ENCODE data around the gene CDK5RAP2.

CDK5RAP2 gene

GRCh38 chr9:120567874-120568273 is 12.1 kb downstream of the CDK5RAP2 start:
- no peaks in the 10 kb centered on the region for H3K4me1 ChIP-seq (ENCODE audit: control insufficient read depth in 2 of 2, insufficient read depth in 2 of 2, low read length in 2 of 2)

DNA sequence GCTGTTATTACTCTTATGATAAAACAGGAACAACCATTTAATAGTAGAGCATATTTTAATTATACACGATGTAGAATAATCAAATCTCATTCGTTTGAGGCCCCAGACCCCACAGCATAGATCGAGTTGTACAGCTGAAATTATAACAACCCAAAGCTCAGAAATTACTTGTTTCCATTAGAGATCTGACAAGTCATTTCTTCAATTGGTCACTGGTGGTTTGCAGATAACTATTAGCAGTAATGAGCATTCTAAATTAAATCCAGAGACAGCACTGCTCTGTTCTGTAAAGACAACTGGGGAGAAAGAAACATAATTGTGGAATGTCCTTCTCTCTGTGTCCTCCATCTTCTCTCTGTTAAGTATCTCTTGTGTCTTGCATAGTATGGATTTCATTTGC is 12.9 kb downstream of the CDK5RAP2 start:
- H3K27ac ChIP-seq (ENCODE audit: low read depth in 2 of 2, low read length in 2 of 2) = no peak overlapping the region
- no peaks in the 10 kb centered on the region for H3K4me1 ChIP-seq (ENCODE audit: control insufficient read depth in 2 of 2, insufficient read depth in 2 of 2, low read length in 2 of 2)
- H3K36me3 ChIP-seq (ENCODE audit: control insufficient read depth in 2 of 2, insufficient read depth in 2 of 2, low read length in 2 of 2) = peaks cover 36 to 54% of the 10 kb centered on the region in 2 donors
- no peak overlapping the region for H3K9ac ChIP-seq (ENCODE audit: low read depth in 1 of 2, low read length in 2 of 2)
- H3K4me3 ChIP-seq (ENCODE audit: low read length in 2 of 2) = no peak overlapping the region
- no peaks in the 10 kb centered on the region for H3K27me3 ChIP-seq (ENCODE audit: control insufficient read depth in 2 of 2, insufficient read depth in 2 of 2, low read length in 2 of 2)
- no peaks in the 10 kb centered on the region for H3K9me3 ChIP-seq (ENCODE audit: control insufficient read depth in 2 of 2, low read length in 2 of 2)

More at GRCh38 chr9:120567874-120568273, 12.1 kb downstream of the CDK5RAP2 start:
- H3K9me3 ChIP-seq (ENCODE audit: control insufficient read depth in 2 of 2, low read length in 2 of 2) = no peaks in the 10 kb centered on the region
- H3K9ac ChIP-seq (ENCODE audit: low read depth in 1 of 2, low read length in 2 of 2) = no peak overlapping the region
- no peak overlapping the region for H3K27ac ChIP-seq (ENCODE audit: low read depth in 2 of 2, low read length in 2 of 2)
- H3K27me3 ChIP-seq (ENCODE audit: control insufficient read depth in 2 of 2, insufficient read depth in 2 of 2, low read length in 2 of 2) = no peaks in the 10 kb centered on the region
- no peak overlapping the region for H3K4me3 ChIP-seq (ENCODE audit: low read length in 2 of 2)
- H3K36me3 ChIP-seq (ENCODE audit: control insufficient read depth in 2 of 2, insufficient read depth in 2 of 2, low read length in 2 of 2) = peaks cover 36 to 55% of the 10 kb centered on the region in 2 donors

DNA sequence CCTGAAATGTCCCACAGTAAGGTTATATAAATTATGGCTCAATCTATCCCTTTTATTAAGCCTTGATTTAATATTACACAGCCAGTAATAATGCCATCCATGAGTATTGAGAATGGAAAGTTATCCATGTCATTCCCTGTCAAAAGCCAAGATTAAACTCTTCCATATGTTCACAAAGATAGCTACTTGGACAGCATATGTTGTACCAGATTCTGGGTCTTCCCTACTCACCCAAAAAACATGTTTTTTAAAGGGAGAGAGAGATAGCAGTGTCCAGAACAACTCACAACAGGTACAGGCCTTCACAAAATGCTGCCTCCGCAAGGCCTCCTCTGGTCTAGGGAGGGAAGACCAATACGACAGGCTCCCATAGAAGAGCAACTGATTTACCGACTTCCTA is 15.4 kb downstream of the CDK5RAP2 start:
- Histone ChIP-seq H3K9me3 (ENCODE audit: control insufficient read depth in 2 of 2, low read length in 2 of 2) (no peaks in the 10 kb centered on the region), H3K27me3 (ENCODE audit: control insufficient read depth in 2 of 2, insufficient read depth in 2 of 2, low read length in 2 of 2) (no peaks in the 10 kb centered on the region), H3K9ac (ENCODE audit: low read depth in 1 of 2, low read length in 2 of 2) (no peak overlapping the region), H3K4me3 (ENCODE audit: low read length in 2 of 2) (no peak overlapping the region), H3K4me1 (ENCODE audit: control insufficient read depth in 2 of 2, insufficient read depth in 2 of 2, low read length in 2 of 2) (no peaks in the 10 kb centered on the region), H3K36me3 (ENCODE audit: control insufficient read depth in 2 of 2, insufficient read depth in 2 of 2, low read length in 2 of 2) (peaks cover 22 to 33% of the 10 kb centered on the region in 2 donors), H3K27ac (ENCODE audit: low read depth in 2 of 2, low read length in 2 of 2) (no peak overlapping the region)

GRCh38 chr9:120562861-120563443 is 17.0 kb downstream of the CDK5RAP2 start:
- Histone ChIP-seq H3K9me3 (ENCODE audit: control insufficient read depth in 2 of 2, low read length in 2 of 2) (no peaks in the 10 kb centered on the region), H3K4me3 (ENCODE audit: low read length in 2 of 2) (no peak overlapping the region), H3K9ac (ENCODE audit: low read depth in 1 of 2, low read length in 2 of 2) (no peak overlapping the region), H3K36me3 (ENCODE audit: control insufficient read depth in 2 of 2, insufficient read depth in 2 of 2, low read length in 2 of 2) (peaks cover 12 to 19% of the 10 kb centered on the region in 2 donors), H3K27me3 (ENCODE audit: control insufficient read depth in 2 of 2, insufficient read depth in 2 of 2, low read length in 2 of 2) (no peaks in the 10 kb centered on the region), H3K4me1 (ENCODE audit: control insufficient read depth in 2 of 2, insufficient read depth in 2 of 2, low read length in 2 of 2) (no peaks in the 10 kb centered on the region), H3K27ac (ENCODE audit: low read depth in 2 of 2, low read length in 2 of 2) (no peak overlapping the region)

- Histone ChIP-seq H3K27ac (ENCODE audit: low read depth in 2 of 2, low read length in 2 of 2) (no peak overlapping the region), H3K9me3 (ENCODE audit: control insufficient read depth in 2 of 2, low read length in 2 of 2) (no peaks in the 10 kb centered on the region), H3K4me1 (ENCODE audit: control insufficient read depth in 2 of 2, insufficient read depth in 2 of 2, low read length in 2 of 2) (no peaks in the 10 kb centered on the region), H3K9ac (ENCODE audit: low read depth in 1 of 2, low read length in 2 of 2) (no peak overlapping the region), H3K4me3 (ENCODE audit: low read length in 2 of 2) (no peak overlapping the region), H3K36me3 (ENCODE audit: control insufficient read depth in 2 of 2, insufficient read depth in 2 of 2, low read length in 2 of 2) (peaks cover 7 to 13% of the 10 kb centered on the region in 2 donors), H3K27me3 (ENCODE audit: control insufficient read depth in 2 of 2, insufficient read depth in 2 of 2, low read length in 2 of 2) (no peaks in the 10 kb centered on the region)
These were observed 18.3 kb downstream of the CDK5RAP2 start for GRCh38 chr9:120561709-120562108.

DNA sequence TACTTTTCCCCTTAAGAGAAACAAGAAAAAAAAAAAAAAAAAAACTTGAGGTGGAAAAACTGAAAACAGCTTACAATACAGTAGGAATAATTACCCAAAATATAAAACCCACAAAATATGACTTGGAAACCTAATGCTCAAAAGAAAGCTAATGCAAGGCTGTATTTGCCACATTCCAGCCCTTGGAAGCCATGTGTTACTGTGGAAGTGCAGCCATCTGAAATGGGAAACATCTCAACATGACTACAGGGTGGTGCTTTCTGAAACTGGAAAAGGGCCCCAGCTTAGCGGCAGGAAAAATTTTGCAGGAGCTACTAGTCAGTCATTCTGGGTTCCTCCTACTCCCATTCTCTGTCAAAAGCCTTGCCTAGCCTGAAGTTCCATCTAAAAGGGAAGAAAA is 20.4 kb downstream of the CDK5RAP2 start:
- Histone ChIP-seq H3K36me3 (ENCODE audit: control insufficient read depth in 2 of 2, insufficient read depth in 2 of 2, low read length in 2 of 2) (peaks cover 0 to 4% of the 10 kb centered on the region in 2 donors), H3K4me3 (ENCODE audit: low read length in 2 of 2) (no peak overlapping the region)

DNA sequence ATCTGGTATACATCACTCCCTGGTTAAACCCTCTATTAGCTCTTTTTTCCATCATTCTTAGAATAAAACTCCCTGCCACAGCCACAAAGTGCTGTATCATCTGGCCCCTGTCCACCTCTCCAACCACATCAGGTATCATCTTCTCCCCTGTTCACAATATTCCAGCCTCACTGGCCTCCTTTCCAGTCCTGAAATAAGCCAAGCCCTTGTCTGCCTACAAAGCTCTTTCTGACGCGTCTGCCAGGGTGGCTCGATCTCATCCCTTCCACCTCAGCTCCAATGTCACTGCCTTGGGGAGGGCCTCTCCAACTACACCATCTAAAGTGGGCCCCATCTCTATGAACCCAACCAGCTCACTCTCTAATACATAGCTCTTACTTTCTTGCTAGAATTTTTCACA is 21.5 kb downstream of the CDK5RAP2 start:
- H3K4me1 ChIP-seq (ENCODE audit: control insufficient read depth in 2 of 2, insufficient read depth in 2 of 2, low read length in 2 of 2) = no peaks in the 10 kb centered on the region
- no peak overlapping the region for H3K9ac ChIP-seq (ENCODE audit: low read depth in 1 of 2, low read length in 2 of 2)
- no peaks in the 10 kb centered on the region for H3K27me3 ChIP-seq (ENCODE audit: control insufficient read depth in 2 of 2, insufficient read depth in 2 of 2, low read length in 2 of 2)
- peaks cover 0 to 4% of the 10 kb centered on the region in 2 donors for H3K36me3 ChIP-seq (ENCODE audit: control insufficient read depth in 2 of 2, insufficient read depth in 2 of 2, low read length in 2 of 2)
- H3K4me3 ChIP-seq (ENCODE audit: low read length in 2 of 2) = no peak overlapping the region
- H3K27ac ChIP-seq (ENCODE audit: low read depth in 2 of 2, low read length in 2 of 2) = no peak overlapping the region
- no peaks in the 10 kb centered on the region for H3K9me3 ChIP-seq (ENCODE audit: control insufficient read depth in 2 of 2, low read length in 2 of 2)

More for the DNA sequence above, 20.4 kb downstream of the CDK5RAP2 start:
- Histone ChIP-seq H3K9me3 (ENCODE audit: control insufficient read depth in 2 of 2, low read length in 2 of 2) (no peaks in the 10 kb centered on the region), H3K9ac (ENCODE audit: low read depth in 1 of 2, low read length in 2 of 2) (no peak overlapping the region), H3K27ac (ENCODE audit: low read depth in 2 of 2, low read length in 2 of 2) (no peak overlapping the region), H3K27me3 (ENCODE audit: control insufficient read depth in 2 of 2, insufficient read depth in 2 of 2, low read length in 2 of 2) (no peaks in the 10 kb centered on the region), H3K4me1 (ENCODE audit: control insufficient read depth in 2 of 2, insufficient read depth in 2 of 2, low read length in 2 of 2) (no peaks in the 10 kb centered on the region)

- H3K27ac ChIP-seq (ENCODE audit: low read depth in 2 of 2, low read length in 2 of 2) = no peak overlapping the region
- no peaks in the 10 kb centered on the region for H3K27me3 ChIP-seq (ENCODE audit: control insufficient read depth in 2 of 2, insufficient read depth in 2 of 2, low read length in 2 of 2)
- H3K36me3 ChIP-seq (ENCODE audit: control insufficient read depth in 2 of 2, insufficient read depth in 2 of 2, low read length in 2 of 2) = no peaks in the 10 kb centered on the region
- H3K4me3 ChIP-seq (ENCODE audit: low read length in 2 of 2) = no peak overlapping the region
- no peaks in the 10 kb centered on the region for H3K9me3 ChIP-seq (ENCODE audit: control insufficient read depth in 2 of 2, low read length in 2 of 2)
- H3K4me1 ChIP-seq (ENCODE audit: control insufficient read depth in 2 of 2, insufficient read depth in 2 of 2, low read length in 2 of 2) = no peaks in the 10 kb centered on the region
- H3K9ac ChIP-seq (ENCODE audit: low read depth in 1 of 2, low read length in 2 of 2) = no peak overlapping the region
These were observed 22.8 kb downstream of the CDK5RAP2 start for GRCh38 chr9:120557205-120557604.

- no peak overlapping the region for H3K4me3 ChIP-seq (ENCODE audit: low read length in 2 of 2)
These were observed 23.2 kb downstream of the CDK5RAP2 start for GRCh38 chr9:120556775-120557174.

GRCh38 chr9:120555839-120556238 is 24.1 kb downstream of the CDK5RAP2 start:
- Histone ChIP-seq H3K27me3 (ENCODE audit: control insufficient read depth in 2 of 2, insufficient read depth in 2 of 2, low read length in 2 of 2) (no peaks in the 10 kb centered on the region), H3K27ac (ENCODE audit: low read depth in 2 of 2, low read length in 2 of 2) (no peak overlapping the region), H3K36me3 (ENCODE audit: control insufficient read depth in 2 of 2, insufficient read depth in 2 of 2, low read length in 2 of 2) (peaks cover 0 to 5% of the 10 kb centered on the region in 2 donors), H3K9me3 (ENCODE audit: control insufficient read depth in 2 of 2, low read length in 2 of 2) (no peaks in the 10 kb centered on the region), H3K9ac (ENCODE audit: low read depth in 1 of 2, low read length in 2 of 2) (no peak overlapping the region), H3K4me3 (ENCODE audit: low read length in 2 of 2) (no peak overlapping the region), H3K4me1 (ENCODE audit: control insufficient read depth in 2 of 2, insufficient read depth in 2 of 2, low read length in 2 of 2) (no peaks in the 10 kb centered on the region)

More at GRCh38 chr9:120556775-120557174, 23.2 kb downstream of the CDK5RAP2 start:
- Histone ChIP-seq H3K27me3 (ENCODE audit: control insufficient read depth in 2 of 2, insufficient read depth in 2 of 2, low read length in 2 of 2) (no peaks in the 10 kb centered on the region), H3K27ac (ENCODE audit: low read depth in 2 of 2, low read length in 2 of 2) (no peak overlapping the region), H3K36me3 (ENCODE audit: control insufficient read depth in 2 of 2, insufficient read depth in 2 of 2, low read length in 2 of 2) (no peaks in the 10 kb centered on the region), H3K4me1 (ENCODE audit: control insufficient read depth in 2 of 2, insufficient read depth in 2 of 2, low read length in 2 of 2) (no peaks in the 10 kb centered on the region), H3K9me3 (ENCODE audit: control insufficient read depth in 2 of 2, low read length in 2 of 2) (no peaks in the 10 kb centered on the region), H3K9ac (ENCODE audit: low read depth in 1 of 2, low read length in 2 of 2) (no peak overlapping the region)

All from mucosa of rectum (tissue), 2 donors.